ENCODE data around the gene FRK. TPM values are rescaled to one million over a fixed set of nuclear protein-coding genes. Genes with fewer than 3 reads are reported as not detected.
"Not testable (repeated sequence)": the region's sequence is repeated elsewhere in the genome, so short reads cannot be mapped to it uniquely, and the experiment has no call there.

FRK gene
- polyA plus RNA-seq, 3 donors: not detected

DNA sequence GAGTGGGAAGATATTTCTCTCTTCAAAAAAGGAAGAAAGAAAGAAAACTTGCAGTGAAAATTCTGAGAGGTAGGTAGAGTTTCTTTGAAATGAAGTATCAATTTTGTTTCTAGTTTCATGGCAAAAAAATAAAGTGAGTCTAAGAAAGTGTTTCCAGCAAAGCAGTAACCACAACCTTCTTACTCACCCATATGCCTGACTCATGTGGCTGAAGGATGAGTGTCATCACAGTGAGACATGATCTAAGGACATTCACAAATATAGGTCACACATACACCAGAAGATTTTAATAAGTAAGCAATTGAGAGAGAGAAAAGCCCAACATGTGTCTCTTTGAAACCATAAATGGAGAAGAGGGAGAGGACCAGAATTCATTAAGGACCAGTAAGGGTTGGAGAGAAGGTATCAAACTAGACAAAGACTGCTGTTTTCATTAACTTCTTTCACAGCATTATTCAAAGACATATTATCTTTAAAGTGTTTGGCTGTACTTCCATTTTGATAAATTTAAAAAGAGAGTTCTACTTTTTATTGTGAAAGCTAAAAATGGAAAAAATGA is 169.5 kb downstream of the FRK start:
- H3K4me3 Mint-ChIP-seq: no peak overlapping the region
- no peaks in the 10 kb centered on the region for H4K20me1 ChIP-seq (ENCODE audit: insufficient read depth, low read length)
- H3K36me3 ChIP-seq (replicated peaks in 1 of 2; ENCODE audit: control insufficient read depth in 1 of 2, insufficient read depth in 2 of 2, low read length in 2 of 2): no peaks in the 10 kb centered on the region
- TF ChIP-seq, protein P1, sequence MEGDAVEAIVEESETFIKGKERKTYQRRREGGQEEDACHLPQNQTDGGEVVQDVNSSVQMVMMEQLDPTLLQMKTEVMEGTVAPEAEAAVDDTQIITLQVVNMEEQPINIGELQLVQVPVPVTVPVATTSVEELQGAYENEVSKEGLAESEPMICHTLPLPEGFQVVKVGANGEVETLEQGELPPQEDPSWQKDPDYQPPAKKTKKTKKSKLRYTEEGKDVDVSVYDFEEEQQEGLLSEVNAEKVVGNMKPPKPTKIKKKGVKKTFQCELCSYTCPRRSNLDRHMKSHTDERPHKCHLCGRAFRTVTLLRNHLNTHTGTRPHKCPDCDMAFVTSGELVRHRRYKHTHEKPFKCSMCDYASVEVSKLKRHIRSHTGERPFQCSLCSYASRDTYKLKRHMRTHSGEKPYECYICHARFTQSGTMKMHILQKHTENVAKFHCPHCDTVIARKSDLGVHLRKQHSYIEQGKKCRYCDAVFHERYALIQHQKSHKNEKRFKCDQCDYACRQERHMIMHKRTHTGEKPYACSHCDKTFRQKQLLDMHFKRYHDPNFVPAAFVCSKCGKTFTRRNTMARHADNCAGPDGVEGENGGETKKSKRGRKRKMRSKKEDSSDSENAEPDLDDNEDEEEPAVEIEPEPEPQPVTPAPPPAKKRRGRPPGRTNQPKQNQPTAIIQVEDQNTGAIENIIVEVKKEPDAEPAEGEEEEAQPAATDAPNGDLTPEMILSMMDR (IDR thresholded peaks at IDR 0.05): no peak
- no peaks in the 10 kb centered on the region for H3K79me2 ChIP-seq (ENCODE audit: insufficient read depth, low read length)
- DNase-seq: no peak
- H3K4me1 Mint-ChIP-seq: no peaks in the 10 kb centered on the region
- no peaks in the 10 kb centered on the region for H3K36me3 Mint-ChIP-seq
- H3K4me2 ChIP-seq (replicated peaks; ENCODE audit: extremely low read depth, low read length, poor library complexity, severe bottlenecking): no peak overlapping the region
- peaks cover 0 to 2% (median 0%) of the 10 kb centered on the region in 3 donors for H3K27me3 Mint-ChIP-seq (ENCODE audit: low read depth in 3 of 3)
- intact Hi-C loops (cut with micrococcal nuclease): no loop called here
- H3K9ac ChIP-seq (ENCODE audit: insufficient read depth, low read length, poor library complexity, severe bottlenecking): no peak overlapping the region
- H3K9me3 Mint-ChIP-seq: peaks cover 0 to 5% (median 0%) of the 10 kb centered on the region in 7 donors
- H3K27me3 ChIP-seq (ENCODE audit: control insufficient read depth in 2 of 2, insufficient read depth in 2 of 2, low read length in 2 of 2): no peaks in the 10 kb centered on the region
- no peaks in the 10 kb centered on the region for H3K4me1 ChIP-seq (ENCODE audit: control insufficient read depth in 1 of 2, insufficient read depth in 2 of 2, low read length in 2 of 2)
- no peak overlapping the region for H3K27ac ChIP-seq (ENCODE audit: low read depth in 1 of 2, low read length in 2 of 2)
- H3K27ac Mint-ChIP-seq: no peak overlapping the region
- H3K4me3 ChIP-seq (replicated peaks in 1 of 3; ENCODE audit: low read depth in 2 of 3, low read length in 3 of 3): no peak overlapping the region
- H3K9me3 ChIP-seq (replicated peaks in 1 of 2; ENCODE audit: control insufficient read depth in 1 of 2, insufficient read depth in 1 of 2, low read length in 2 of 2): no peaks in the 10 kb centered on the region
- H2AFZ ChIP-seq (ENCODE audit: insufficient read depth, low read depth, low read length, poor library complexity, severe bottlenecking): no peak overlapping the region

DNA sequence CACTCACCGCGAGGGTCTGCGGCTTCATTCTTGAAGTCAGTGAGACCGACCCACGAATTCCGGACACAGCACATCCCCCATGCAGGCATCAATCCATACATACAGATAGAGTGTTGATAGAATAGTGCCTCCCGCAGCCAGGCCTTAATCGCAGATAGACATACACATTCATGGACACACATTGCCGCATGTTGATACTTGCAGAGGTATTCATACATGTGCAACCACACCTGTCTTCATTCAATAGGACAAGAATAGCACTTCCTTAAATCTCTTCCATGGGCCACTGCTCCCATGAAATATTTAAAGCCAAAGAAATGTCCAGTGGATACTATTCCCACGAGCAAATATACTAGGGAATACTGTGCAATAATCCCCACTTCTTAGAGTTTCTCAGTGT is 170.5 kb downstream of the FRK start:
- Histone ChIP-seq H3K79me2 (ENCODE audit: insufficient read depth, low read length) (no peaks in the 10 kb centered on the region), H4K20me1 (ENCODE audit: insufficient read depth, low read length) (no peaks in the 10 kb centered on the region), H3K4me2 (replicated peaks; ENCODE audit: extremely low read depth, low read length, poor library complexity, severe bottlenecking) (no peak overlapping the region), H3K9ac (ENCODE audit: insufficient read depth, low read length, poor library complexity, severe bottlenecking) (no peak overlapping the region), H3K27ac (ENCODE audit: low read depth in 1 of 2, low read length in 2 of 2) (no peak overlapping the region), H3K36me3 (replicated peaks in 1 of 2; ENCODE audit: control insufficient read depth in 1 of 2, insufficient read depth in 2 of 2, low read length in 2 of 2) (no peaks in the 10 kb centered on the region), H3K27me3 (ENCODE audit: control insufficient read depth in 2 of 2, insufficient read depth in 2 of 2, low read length in 2 of 2) (no peaks in the 10 kb centered on the region), H2AFZ (ENCODE audit: insufficient read depth, low read depth, low read length, poor library complexity, severe bottlenecking) (no peak overlapping the region), H3K4me1 (ENCODE audit: control insufficient read depth in 1 of 2, insufficient read depth in 2 of 2, low read length in 2 of 2) (no peaks in the 10 kb centered on the region), H3K4me3 (replicated peaks in 1 of 3; ENCODE audit: low read depth in 2 of 3, low read length in 3 of 3) (no peak overlapping the region), H3K9me3 (replicated peaks in 1 of 2; ENCODE audit: control insufficient read depth in 1 of 2, insufficient read depth in 1 of 2, low read length in 2 of 2) (no peaks in the 10 kb centered on the region)
- no peak overlapping the region for H3K27ac Mint-ChIP-seq
- TF ChIP-seq, protein P1 (IDR thresholded peaks at IDR 0.05): no peak
- H3K27me3 Mint-ChIP-seq (ENCODE audit: low read depth in 3 of 3): peaks cover 0 to 2% (median 0%) of the 10 kb centered on the region in 3 donors
- 83% methylated on average over 5 of the region's 10 CpGs for WGBS (ENCODE audit: insufficient coverage)
- no peak overlapping the region for H3K4me3 Mint-ChIP-seq
- intact Hi-C loops (cut with micrococcal nuclease): no loop called here
- DNase-seq: no peak
- H3K36me3 Mint-ChIP-seq: no peaks in the 10 kb centered on the region
- H3K4me1 Mint-ChIP-seq: no peaks in the 10 kb centered on the region
- peaks cover 0 to 5% (median 0%) of the 10 kb centered on the region in 7 donors for H3K9me3 Mint-ChIP-seq

DNA sequence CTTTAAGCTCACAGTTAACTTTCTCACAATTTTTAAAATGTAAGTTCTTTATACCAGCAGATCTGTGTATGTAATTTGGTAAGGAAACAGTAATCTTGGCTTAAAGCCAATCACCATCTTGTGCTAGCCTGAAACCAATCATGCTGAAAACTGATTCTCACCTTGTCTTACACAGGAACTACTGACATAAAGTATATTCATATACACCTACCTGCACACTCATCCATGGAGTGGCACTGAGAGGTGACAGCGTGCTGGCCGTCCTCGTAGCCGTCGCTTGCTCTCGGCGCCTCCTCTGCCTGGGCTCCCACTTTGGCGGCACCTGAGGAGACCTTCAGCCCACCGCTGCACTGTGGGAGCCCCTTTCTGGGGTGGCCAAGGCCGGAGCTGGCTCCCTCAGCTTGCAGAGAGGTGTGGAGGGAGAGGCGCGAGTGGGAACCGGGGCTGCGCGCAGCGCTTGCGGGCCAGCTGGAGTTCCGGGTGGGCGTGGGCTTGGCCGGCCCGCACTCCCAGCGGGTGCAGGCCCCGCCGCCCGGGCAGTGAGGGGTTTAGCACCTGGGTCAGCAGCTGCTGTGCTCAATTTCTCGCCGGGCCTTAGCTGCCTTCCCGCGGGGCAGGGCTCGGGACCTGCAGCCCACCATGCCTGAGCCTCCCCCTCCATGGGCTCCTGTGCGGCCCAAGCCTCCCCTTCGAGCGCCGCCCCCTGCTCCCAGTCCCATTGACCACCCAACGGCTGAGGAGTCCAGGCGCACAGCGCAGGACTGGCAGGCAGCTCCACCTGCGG is 171.8 kb downstream of the FRK start:
- H3K79me2 ChIP-seq (ENCODE audit: insufficient read depth, low read length); H3K27me3 ChIP-seq (ENCODE audit: control insufficient read depth in 2 of 2, insufficient read depth in 2 of 2, low read length in 2 of 2); H2AFZ ChIP-seq (ENCODE audit: insufficient read depth, low read depth, low read length, poor library complexity, severe bottlenecking); H3K4me1 Mint-ChIP-seq; H3K27me3 Mint-ChIP-seq (ENCODE audit: low read depth in 3 of 3); H4K20me1 ChIP-seq (ENCODE audit: insufficient read depth, low read length); intact Hi-C loops (cut with micrococcal nuclease); DNase-seq; H3K27ac ChIP-seq (ENCODE audit: low read depth in 1 of 2, low read length in 2 of 2); H3K4me1 ChIP-seq (ENCODE audit: control insufficient read depth in 1 of 2, insufficient read depth in 2 of 2, low read length in 2 of 2); H3K9me3 ChIP-seq (replicated peaks in 1 of 2; ENCODE audit: control insufficient read depth in 1 of 2, insufficient read depth in 1 of 2, low read length in 2 of 2); H3K9me3 Mint-ChIP-seq; H3K4me3 ChIP-seq (replicated peaks in 1 of 3; ENCODE audit: low read depth in 2 of 3, low read length in 3 of 3); H3K36me3 ChIP-seq (replicated peaks in 1 of 2; ENCODE audit: control insufficient read depth in 1 of 2, insufficient read depth in 2 of 2, low read length in 2 of 2); H3K4me2 ChIP-seq (replicated peaks; ENCODE audit: extremely low read depth, low read length, poor library complexity, severe bottlenecking); H3K4me3 Mint-ChIP-seq; H3K36me3 Mint-ChIP-seq; H3K9ac ChIP-seq (ENCODE audit: insufficient read depth, low read length, poor library complexity, severe bottlenecking); H3K27ac Mint-ChIP-seq: not testable (repeated sequence)
- WGBS (ENCODE audit: insufficient coverage): 97% methylated on average over 28 of the region's 38 CpGs
